GM19438 (cell line): ENCODE data around the gene CD1E.
"Not testable (repeated sequence)": the region's sequence is repeated elsewhere in the genome, so short reads cannot be mapped to it uniquely, and the experiment has no call there.

Source experiments
- ATAC-seq: cut with Tn5 transposase; IDR thresholded peaks from one replicate; pipeline ENCODE4 v1.9.1; 2021; ENCODE audit warnings: low read depth; ENCODE audit not compliant: unreplicated experiment

Gene CD1E

DNA sequence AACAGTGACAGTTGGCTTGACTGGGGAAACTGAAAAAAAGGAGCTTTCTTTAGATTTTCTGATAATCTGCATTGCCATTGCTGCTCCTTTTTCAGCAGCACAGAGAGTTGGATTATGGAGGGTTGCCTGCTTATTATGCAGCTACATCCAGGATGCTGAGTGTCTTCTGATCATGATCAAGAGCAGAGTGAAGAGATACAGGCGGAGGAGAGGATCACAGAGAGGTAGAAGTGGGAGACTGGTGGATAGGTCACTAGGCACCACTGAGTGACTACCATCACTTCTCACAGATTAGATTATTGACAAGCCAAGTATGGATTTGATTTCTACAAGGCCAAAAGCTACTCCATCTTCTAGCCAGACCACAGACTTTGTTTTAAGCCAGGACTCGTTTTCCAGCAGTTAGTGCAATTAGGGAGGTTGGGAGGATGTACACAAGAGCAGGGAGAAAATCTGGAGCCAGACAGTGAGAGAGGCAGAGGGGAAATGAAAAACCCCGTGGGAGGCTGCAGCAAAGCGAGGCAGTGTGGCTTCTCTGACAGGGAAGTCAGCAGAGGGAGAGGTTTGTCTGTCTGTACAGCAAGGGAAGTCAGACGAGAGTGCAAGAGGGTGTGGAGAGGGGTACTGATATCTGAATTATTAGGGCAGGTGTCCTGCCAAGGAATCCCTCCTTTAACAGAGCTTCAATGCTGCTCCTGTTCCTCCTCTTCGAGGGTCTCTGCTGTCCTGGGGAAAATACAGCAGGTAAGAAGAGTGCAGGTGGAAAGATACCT is at the start of gene CD1E:
CD1E (plus strand) TSS at position 592 of the 773 bp plus-strand sequence; CDS start at position 687, 95 bp downstream.
- no peak for ATAC-seq

DNA sequence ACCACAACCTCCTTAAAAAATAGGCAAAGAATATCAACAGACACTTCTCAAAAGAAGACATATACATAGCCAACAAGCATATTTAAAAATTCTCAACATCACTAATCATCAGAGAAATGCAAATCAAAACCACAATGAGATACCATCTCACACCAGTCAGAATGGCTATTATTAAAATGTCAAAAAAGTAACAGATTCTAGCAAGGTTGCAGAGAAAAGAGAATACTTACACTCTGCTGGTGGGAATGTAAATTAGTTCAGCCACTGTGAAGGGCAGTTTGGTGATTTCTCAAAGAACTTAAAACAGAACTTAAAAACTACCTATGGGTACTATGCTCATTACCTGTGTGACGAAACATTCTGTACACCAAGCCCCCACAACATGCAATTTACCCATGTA is 43.1 kb upstream of the CD1E start:
- ATAC-seq: no peak

DNA sequence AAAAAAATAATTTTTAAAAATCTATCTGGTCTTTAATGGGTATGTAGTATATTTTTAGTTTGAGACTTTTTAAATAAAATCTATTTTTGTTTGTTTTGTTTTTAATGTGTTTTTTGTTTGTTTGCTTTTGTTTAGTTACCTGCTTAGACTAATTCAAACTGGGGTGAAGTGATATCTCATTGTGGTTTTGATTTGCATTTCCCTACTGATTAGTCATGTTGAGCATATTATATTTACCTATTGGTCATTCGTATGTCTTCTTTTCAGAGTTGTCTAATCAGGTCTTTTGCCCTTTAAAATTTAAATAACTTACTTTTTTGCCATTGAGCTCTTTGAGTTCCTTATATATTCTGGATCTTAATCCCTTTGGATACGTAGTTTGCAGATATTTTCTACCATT is 42.6 kb upstream of the CD1E start:
- no peak for ATAC-seq

DNA sequence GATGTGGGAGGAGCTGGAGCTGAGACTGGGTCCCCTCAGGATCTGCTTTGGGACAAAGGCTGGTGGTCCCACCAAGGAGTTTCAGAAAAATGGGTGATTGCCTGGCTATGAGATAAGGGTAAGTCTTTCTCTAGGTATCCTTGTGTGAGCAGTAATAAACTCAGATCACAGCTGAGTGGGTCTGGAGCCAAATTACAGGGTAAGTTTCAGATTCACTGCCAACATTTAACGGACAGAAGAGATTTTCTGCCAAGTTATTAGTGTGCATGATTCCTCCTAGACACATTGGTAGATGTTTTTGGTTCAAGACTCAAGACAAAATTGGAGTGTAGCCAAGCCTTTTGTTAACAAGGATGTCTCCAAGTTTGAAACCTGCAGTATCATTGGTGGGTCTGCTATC is 29.8 kb upstream of the CD1E start:
- no peak for ATAC-seq

DNA sequence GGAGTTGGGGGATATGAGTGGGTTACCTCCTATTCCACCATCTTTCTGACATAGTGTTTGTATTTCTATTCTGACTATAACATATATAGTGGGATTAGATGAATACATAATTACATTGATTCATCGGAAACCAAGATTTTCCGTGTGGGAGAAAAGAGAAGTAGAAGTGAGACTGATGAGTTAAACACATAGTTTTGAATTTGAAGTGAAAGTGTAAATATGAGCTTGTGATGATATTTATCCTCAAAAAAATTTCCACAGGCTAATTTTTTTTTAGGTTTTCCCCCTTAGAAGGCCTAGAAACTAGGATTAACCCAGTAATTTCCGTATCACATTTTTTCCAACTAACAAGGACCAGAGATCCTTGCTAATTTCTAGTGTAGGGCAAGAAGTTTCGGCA is 29.3 kb upstream of the CD1E start:
- no peak for ATAC-seq

DNA sequence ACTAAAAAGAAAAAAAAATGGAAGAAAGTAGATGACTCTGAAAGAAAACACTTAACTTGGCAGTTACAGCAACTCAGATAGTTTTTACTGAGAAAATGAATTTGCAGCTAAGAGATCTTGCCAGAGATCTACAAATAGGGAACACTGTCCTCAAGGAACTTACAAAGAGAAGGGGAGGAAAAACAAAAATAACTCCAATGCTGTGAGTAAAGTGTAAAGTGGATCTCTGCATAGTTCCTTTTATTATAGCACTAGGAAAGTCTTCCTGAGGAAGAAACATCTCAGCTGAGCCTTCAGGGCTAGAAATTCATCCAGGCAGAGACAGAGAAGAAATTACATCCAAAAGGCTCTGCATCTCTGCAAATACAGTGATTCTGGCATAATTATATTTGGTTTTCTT is 26.2 kb upstream of the CD1E start:
- ATAC-seq: no peak

DNA sequence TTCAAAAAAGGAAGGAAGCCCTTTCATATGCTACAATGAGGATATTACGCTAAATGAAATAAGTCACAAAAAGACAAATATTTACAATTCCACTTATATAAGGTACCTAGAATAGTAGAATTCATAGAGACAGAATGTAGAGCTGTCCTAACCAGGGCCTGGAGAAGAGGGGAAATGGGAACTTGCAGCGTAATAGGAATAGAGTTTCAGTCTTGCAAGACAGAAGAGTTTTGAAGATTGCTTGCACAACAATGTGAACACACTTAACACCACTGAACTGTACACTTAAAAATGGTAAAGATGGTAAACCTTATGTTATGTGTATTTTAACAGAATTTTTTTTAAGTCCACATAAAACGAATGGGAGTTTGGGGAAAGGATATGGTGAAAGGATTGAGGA is 25.3 kb upstream of the CD1E start:
- ATAC-seq: no peak

DNA sequence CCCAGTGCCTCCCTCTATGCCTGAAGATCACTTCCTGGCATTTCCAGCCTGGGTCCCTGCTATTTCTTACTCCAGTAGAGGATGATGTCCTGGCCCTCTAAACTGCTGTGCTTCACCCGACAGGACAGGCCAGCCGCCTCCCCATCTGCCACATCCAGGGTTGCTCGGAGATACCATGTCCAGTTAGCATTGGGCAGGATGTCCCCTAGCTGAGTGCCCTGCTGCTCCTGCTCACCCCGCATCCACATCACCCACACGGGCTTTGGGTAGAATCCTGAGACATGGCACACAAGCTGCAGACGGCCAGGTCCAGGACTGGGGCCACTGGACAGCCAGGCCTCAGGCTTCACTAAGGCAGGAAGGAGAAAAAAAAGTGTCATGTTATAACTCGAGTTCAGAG is 24.4 kb upstream of the CD1E start:
- no peak for ATAC-seq

DNA sequence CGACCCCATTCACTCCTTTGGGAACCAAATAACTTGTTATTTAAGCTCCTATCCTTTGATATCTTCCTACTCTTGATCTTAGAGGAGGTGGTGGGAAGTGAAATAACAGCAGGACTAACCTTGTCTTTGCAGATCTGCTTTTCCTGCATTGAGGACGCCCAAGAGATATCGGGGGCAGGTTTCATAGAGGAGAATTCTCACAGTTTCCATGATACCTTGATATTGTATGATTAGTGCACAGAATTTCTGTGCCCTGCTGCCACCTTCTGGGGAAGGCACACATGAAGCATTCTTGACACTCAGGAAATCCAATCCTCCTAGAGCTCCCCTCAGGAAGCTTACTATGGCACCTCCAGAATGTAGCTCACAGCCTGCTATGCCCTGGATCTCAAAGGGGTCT is 24.0 kb upstream of the CD1E start:
- no peak for ATAC-seq

DNA sequence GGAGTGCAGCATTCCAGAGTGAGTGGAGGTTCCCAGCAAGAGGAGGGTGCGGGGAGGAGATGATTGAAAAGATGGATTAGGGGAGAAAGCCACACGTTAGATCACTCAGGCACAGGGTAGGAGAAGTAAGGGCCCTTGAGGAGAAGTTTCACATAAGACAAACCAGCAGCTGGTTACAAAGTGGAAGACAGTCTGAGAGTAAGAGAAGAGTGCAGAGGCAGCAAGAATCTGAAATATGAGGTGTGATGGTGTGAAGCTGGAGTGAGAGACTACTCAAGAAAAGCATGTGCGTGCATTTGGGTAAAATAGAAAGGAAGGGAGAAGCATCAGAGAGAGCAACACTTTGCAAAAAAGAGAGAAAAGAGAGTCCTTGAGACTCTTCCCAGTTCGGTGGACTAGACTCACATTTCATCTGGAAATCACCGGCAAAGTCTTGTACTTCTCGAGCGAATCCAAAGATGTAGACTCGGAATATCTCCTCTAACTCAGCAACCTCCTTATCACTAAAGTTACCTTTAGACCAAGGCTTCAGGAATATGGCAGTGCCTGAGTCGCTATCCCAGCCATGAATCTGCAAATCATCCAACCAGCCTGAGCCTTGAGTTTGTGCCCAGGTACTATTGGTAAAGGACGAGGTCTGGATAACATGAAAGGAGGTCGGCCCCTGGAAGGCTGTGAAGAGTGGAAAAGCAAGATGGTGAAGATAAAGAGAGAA is 23.1 kb upstream of the CD1E start:
- no peak for ATAC-seq

DNA sequence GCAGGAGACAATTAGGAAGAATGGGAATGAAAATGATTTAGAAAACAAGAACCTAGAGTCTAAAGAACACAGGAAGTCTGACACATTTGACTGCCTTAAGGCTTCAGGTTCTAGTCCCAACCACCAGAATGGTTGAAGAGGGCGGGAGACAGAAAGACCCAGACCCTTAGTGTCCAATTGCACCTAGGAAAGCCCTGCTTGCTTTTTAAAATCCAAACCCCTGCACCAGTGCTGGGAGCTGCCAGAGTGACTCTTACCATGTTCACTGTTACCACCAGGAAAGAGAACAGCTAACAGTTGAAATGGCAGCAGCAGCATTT is 22.6 kb upstream of the CD1E start:
- ATAC-seq: no peak

DNA sequence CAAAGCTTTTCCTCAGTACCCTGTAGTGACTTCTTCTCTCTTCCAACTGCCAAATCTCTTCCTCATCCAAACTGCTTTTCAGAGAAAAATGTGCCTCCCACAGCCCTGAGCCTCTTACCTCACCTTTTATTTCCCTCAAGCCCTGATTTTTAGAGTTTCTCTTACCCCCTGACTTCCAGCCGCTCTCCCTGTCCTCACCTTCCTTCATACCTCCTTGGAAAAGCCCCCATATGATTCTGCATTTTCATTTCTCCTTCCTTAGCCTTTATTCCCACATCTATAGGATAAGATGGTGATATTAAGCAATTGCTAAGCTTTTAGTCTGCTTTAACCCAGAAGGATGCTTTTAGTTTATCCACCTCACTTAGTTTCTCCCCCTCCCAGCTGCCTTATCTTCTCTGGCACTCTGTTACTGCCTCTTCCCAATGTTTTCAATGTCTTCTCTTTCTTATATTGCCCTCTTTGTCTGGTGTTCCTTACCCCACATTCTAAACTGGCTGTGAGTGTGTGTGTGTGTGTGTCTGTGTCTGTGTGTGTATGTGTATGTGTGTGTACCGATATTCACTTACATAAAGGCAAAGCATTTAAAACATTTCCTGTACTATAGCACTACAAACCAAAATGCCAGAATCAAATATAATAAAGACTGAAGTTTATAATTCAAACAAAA is 22.1 kb upstream of the CD1E start, which contains the start of gene CD1B:
CD1B (minus strand) TSS at position 51 of the 670 bp plus-strand sequence. CDS start 108 bp downstream, outside the sequence.
- no peak for ATAC-seq

DNA sequence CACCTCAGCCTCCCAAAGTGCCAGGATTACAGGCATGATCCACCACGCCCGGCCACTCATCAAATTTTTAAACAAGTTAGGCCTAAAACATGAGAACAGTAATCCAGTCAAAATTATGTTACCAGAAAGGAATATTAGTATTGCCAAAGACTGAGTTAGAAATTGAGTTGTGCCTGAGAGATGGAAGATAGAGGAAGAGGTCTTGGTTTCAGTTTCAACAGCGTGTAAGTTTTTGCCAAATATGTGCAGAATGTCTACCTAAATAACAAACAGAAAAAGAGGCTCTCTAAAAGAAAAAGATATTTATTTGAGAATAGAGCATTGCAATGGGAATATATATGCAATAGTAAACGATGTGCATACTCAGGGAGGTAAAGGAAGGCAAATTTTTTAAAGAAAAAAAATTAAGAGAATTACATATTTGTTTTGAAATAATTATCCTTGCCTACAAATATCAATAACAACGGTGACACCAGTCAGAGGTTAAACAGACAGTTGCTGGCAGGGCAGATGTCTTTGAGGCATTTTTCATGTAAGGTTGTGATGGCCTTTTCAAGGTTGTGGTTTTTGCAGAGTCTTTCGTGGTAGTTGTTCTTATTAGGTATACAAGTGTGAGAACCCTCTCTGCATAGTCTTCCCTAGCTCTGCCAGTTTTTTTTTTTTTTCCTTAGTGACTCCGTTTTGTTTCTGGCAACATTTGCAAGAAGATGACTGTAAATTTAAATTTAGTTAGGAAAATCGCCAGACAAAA is 20.1 kb upstream of the CD1E start:
- ATAC-seq: no peak

DNA sequence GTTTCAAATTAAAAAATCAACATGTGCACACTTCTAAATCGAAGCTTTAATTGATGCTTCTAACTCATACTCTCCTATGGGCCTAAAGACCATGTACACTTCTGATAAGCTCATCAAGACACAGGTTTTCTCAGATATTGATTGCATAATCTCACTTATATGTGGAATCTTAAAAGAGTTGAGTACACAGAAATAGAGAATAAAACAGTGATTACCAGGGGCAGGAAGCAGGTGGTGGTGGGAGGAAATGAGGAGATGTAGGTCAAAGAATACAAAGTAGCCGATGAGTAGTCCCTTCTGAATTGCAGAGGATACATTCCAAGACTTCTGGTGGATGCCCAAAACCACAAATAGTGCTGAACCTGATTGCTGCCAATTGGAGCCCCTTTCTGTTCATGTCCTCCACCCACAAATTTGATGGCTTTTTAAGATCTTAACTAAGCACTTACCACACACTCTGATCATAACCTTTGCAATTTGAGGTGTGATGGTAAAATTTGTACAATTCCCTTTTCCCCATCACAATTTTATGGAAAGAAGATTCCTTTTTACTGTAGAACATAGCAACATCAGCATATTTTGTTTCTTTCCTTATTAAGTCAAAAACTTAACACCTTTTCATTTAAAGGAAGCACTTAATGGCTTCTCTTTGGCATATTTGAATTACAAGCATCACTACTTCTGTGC is 19.0 kb upstream of the CD1E start:
- ATAC-seq: no peak

DNA sequence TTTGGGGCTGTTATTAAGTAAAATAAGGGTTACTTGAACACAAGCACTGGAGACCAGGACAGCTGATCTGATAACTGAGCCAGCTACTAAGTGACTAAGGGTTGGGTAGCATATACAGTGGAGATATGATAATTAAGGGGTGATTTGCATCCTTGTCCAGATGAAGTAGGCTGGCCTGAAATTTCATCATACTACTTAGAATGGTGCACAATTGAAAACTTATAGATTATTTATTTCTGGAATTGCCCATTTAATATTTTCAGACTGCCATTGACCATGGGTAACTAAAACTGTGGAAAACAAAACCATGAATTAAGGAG is 18.5 kb upstream of the CD1E start:
- no peak for ATAC-seq

DNA sequence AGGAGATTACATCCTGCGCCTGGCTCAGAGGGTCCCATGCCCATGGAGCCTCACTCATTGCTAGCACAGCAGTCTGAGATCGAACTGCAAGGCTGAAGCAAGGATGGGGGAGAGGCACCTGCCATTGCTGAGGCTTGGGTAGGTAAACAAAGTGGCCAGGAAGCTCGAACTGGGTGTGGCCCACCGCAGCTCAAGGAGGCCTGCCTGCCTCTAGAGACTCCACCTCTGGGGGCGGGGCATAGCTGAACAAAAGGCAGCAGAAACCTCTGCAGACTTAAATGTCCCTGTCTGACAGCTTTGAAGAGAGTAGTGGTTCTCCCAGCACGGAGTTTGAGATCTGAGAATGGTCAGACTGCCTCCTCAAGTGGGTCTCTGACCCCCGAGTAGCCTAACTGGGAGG is 17.3 kb upstream of the CD1E start:
- not testable (repeated sequence) for ATAC-seq

DNA sequence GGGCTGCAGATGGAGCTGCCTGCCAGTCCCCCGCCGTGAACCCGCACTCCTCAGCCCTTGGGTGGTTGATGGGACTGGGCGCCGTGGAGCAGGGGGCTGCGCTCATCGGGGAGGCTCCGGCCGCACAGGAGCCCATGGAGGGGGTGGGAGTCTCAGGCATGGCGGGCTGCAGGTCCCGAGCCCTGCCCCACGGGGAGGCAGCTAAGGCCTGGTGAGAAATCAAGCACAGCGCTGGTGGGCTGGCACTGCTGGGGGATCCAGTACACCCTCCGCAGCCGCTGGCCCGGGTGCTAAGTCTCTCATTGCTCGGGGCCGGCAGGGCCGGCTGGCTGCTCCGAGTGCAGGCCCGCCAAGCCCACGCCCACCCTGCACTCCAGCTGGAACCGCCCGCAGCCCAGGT is 4.7 kb upstream of the CD1E start:
- not testable (repeated sequence) for ATAC-seq

DNA sequence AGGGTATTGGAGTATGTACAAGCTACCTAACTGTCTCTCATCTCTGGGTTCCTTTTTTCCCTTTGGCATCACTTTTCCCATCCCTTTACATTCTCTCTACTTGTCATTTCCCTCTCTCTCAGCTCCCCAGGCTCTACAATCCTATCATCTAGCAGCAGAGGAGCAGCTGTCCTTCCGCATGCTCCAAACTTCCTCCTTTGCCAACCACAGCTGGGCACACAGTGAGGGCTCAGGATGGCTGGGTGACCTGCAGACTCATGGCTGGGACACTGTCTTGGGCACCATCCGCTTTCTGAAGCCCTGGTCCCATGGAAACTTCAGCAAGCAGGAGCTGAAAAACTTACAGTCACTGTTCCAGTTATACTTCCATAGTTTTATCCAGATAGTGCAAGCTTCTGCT is 561 bp downstream of the CD1E start:
- ATAC-seq: no peak

DNA sequence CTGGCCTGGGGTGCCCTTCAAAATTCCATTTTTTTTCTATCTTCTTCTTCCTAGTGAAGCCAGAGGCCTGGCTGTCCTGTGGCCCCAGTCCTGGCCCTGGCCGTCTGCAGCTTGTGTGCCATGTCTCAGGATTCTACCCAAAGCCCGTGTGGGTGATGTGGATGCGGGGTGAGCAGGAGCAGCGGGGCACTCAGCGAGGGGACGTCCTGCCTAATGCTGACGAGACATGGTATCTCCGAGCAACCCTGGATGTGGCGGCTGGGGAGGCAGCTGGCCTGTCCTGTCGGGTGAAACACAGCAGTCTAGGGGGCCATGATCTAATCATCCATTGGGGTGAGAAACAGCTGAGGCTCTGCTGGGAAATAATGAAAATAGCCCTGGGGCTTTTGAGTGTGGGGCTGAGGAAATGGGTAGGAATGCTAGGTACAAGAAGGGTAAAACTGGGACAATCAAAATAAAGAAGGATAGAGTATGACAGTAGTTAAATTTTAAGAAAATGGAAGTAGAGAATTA is 2.1 kb downstream of the CD1E start:
- no peak for ATAC-seq

DNA sequence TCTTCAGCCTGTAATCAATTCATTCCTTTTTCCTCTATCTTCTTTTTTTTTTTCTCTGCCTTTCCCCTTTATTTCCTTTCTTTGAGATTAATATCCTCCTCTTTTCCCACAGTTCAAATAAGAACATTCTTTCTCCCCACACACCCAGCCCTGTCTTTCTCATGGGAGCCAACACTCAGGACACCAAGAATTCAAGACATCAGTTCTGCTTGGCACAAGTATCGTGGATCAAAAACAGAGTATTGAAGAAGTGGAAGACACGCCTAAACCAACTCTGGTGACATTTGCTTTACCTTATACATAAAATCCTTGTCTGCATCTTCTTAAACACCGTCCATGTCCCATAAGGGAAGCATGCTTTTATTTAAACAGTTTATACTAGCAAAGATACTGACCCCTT is 2.9 kb downstream of the CD1E start:
- ATAC-seq: no peak
